Measurements from ENCODE around the gene ARHGEF28.
A peak's percentile ranks its signal among the peaks of the same experiment; 100 is the strongest.

Gene ARHGEF28, protein sequence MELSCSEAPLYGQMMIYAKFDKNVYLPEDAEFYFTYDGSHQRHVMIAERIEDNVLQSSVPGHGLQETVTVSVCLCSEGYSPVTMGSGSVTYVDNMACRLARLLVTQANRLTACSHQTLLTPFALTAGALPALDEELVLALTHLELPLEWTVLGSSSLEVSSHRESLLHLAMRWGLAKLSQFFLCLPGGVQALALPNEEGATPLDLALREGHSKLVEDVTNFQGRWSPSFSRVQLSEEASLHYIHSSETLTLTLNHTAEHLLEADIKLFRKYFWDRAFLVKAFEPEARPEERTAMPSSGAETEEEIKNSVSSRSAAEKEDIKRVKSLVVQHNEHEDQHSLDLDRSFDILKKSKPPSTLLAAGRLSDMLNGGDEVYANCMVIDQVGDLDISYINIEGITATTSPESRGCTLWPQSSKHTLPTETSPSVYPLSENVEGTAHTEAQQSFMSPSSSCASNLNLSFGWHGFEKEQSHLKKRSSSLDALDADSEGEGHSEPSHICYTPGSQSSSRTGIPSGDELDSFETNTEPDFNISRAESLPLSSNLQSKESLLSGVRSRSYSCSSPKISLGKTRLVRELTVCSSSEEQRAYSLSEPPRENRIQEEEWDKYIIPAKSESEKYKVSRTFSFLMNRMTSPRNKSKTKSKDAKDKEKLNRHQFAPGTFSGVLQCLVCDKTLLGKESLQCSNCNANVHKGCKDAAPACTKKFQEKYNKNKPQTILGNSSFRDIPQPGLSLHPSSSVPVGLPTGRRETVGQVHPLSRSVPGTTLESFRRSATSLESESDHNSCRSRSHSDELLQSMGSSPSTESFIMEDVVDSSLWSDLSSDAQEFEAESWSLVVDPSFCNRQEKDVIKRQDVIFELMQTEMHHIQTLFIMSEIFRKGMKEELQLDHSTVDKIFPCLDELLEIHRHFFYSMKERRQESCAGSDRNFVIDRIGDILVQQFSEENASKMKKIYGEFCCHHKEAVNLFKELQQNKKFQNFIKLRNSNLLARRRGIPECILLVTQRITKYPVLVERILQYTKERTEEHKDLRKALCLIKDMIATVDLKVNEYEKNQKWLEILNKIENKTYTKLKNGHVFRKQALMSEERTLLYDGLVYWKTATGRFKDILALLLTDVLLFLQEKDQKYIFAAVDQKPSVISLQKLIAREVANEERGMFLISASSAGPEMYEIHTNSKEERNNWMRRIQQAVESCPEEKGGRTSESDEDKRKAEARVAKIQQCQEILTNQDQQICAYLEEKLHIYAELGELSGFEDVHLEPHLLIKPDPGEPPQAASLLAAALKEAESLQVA (N-terminal part only)

DNA sequence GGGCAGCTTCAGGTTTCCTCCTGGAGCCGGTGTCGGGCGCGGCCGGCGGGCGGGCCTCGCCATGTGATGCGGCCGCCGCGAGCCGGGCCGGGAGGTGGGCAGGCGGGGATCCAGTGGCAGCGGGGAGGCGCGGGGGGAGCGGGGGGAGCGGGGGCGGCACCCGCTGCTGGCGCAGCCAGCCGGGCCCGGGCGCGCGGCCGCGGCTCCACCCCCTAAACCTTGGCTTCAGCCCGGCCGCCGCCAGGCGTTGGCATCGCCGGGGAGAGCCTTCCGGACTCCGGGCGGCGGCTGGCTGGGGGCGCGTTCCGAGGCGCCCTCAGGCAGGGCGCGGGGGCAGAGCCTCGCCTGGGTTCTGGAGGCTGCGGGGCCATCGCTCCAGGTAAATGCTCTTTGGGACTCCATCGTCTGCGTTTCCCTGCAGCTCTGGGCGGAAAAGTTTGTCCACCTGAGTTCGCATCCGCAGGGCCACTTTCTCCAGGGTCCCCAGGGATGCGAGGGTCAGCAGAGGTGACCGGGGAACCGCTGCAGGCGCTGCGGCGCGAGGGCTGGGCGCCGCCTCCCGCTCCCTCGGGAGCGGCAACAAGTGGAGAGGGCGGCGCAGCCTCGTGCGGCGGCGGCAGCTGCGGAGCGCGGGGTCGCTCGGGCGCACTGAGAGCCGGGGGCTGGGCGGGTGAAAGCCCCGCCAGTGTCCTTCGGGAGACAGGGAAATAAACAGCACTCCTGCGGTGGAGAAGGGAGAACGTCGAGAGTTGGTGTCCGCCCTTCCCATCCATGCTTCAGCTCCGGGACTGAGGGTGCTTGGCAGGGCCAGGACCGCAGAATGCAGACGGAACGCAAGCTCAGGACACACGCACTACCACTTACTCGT, at the start of gene ARHGEF28:
Gene ARHGEF28, plus strand, starts transcription at position 253 of the 868 bp plus-strand sequence. CDS start 58,656 bp downstream, outside the sequence.
- DNase-seq (ENCODE audit: low read depth in 2 of 2): peak in 1 of 2 donors; percentile 24

GRCh38 chr5:73582285-73583145, 43.5 kb upstream of the ARHGEF28 start:
- no peak for DNase-seq (ENCODE audit: low read depth in 2 of 2)

DNA sequence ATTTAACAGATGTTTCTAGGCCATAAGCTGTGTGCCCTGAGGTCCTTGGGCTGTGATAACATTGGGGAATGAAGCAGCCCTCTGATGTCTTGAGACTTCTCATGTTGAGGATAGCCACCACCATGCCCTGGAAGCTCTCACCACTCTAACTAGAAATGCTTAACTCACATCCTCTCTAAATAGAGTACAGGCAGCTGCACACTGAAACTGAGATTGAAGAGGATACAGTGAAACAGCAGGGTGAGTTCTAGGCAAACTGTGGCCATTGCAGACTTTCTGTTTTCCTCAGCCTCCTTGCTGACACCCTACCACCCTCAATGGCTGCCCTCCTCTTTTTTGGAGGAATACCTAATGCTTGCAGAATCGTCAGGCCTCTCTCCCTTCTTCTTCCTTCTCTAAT, 38.1 kb upstream of the ARHGEF28 start:
- DNase-seq (ENCODE audit: low read depth in 2 of 2): no peak

DNA sequence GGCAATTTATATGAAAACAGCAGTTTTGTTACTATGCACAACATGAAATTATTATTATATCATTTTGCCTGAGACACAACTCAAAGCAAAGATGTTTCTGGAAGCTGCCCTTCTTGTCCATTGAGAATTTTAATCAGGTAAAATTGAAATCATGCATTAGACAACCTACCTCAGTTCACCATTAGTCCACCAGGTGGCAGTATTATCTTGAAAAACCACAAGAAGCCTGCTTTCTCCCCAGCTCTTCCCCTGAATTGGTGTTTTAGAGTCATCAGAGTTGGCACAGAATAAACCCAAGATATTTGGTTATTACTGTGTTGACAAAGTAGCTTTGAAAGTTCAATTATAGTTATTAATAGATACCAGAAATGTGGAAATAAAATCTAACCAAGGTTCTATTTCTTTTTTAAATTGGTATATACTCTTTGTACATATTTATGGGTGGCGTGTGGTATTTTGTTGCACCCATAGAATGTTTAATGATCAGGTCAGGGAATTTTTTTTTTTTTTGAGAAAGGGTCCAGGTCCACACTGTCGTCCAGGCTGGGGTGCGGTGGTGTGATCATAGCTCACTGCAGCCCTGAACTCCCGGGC, 34.8 kb upstream of the ARHGEF28 start:
- peak in 1 of 2 donors; percentile 65 for DNase-seq (ENCODE audit: low read depth in 2 of 2)

DNA sequence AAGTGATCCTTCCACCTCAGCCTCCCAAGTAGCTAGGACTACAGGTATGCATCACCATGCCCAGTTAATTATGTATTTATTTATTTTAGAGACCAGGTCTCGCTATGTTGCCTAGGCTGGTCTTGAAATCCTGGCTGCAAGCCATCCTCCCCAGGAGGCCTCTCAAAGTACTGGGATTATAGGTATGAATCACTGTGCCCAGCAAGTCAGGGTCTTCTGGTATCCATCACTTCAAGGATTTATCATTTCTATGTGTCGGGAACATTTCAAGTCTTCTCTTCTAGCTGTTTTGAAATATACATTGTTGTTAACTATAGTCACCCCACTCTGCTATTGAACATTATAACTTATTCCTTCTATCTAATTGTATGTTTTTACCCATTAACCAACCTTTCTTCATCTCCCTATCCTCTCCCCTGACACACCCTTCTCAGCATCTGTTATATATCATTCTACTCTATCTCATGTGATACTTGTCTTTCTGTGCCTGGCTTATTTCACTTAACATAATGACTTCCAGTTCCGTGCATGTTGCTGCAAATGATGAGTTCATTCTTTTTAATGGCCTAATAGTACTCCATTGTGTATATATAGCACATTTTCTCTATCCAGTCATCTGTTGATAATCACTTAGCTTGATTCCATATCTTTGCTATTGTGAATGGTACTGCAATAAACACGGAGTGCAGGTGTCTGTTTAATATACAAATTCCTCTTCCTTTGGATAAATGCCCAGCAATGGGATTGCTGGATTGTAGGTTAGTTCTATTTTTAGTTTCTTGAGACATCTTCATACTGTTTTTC, 34.1 kb upstream of the ARHGEF28 start:
- no peak for DNase-seq (ENCODE audit: low read depth in 2 of 2)

GRCh38 chr5:73592551-73592950, 33.4 kb upstream of the ARHGEF28 start:
- DNase-seq (ENCODE audit: low read depth in 2 of 2): no peak

DNA sequence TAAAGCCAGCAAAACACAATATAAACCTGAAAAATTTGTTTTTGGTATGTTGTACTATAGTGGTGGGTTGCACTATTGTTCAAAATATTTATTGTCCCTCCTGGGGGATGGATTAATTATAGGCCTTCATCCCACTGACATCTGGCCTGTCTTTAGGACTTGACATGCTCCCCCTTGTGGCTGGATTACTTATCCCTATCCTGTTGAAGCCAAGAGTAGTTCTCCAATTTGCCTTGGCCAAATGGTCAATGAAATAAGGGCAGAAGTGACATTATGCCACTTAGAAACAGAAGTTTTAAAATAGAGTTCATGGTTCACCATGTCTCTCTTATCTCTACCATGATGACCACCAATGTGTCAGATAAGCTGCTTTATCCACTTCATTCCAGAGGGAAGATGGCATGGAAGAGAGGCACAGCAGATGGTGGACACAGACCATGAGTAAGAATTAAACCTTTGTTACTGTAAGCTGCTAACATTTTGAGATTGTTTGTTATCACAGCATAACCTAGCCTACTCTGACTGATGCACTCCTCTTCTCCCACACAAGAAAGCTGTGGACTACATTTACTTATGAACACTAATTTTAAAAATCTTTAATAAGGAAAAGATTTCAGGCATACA, 29.2 kb upstream of the ARHGEF28 start:
- DNase-seq (ENCODE audit: low read depth in 2 of 2): no peak

DNA sequence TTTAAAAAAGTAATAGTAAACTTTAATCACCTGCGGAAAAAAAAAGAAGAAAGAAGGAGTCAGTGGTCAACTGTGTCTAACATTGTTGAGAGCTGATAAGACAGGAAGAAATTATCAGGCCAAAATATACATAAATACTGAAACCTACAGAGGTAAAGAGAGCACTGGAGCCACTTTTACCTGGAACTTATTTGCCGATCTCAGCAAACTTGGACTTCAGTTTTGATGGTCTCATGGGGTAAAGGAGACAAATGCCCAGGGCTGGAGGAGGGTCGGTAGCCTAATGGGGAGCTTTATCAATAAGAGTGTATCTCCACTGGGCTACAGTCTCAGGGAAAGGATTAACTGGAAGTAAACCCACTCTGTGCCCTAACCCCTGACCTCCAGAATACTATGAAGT, 26.6 kb upstream of the ARHGEF28 start:
- DNase-seq (ENCODE audit: low read depth in 2 of 2): no peak

DNA sequence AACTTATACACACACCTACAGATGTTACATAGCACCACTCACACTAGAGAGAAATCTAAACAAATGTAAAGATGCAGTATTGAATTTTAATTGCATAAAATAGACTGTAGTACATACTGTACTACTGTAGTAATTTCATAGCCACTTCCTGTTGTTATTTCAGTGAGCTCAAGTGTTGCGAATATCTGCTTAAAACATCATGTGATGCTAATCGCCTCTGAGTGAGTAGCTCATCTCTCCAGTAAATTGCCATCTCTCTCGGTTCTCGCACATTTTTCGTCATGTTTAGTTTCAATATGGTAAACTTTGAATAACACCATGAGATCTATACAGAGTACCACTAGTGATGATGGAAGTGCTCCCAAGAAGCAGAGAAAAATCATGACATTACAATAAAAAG, 22.0 kb upstream of the ARHGEF28 start:
- DNase-seq (ENCODE audit: low read depth in 2 of 2): no peak

DNA sequence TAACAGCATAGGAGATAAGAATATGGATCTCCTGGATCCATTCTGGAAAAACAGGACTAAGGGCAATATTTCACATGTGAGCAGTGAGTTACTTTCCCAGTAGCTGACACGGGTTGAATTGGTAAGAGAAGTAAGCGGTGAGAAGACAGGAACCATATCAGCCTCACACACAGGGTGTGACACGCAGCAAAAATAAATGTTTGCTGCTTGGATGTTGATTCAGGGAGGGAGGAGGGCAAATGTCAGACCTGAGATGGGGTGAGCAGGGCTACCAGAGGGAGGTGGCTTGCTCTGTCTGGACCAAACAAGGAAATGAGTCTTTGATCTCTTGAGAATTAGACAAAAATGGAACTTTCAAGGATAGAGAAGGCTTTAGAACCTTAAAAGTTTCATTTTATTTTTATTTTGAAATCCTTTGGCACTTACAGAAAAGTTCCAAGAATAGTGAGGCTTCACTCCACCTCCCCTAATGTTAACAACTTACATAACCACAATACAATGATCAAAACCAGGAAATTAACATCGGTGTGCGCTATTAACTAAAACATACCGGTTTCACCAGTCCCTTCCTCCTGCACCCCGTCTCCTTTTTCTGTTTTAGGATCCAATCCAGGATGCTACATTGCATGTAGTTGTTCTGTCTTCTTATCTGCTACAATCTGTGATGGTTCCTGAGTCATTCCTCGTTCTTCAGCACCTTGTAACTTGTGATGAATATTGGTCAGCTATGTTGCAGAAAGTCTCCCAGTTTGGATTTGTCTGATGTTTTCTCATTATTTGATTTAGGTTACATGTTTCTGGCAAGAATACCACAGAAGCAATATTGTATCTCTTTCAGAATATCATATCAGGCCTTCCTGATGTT, 20.5 kb upstream of the ARHGEF28 start:
- DNase-seq (ENCODE audit: low read depth in 2 of 2): no peak

- no peak for DNase-seq (ENCODE audit: low read depth in 2 of 2)
Measured at GRCh38 chr5:73606206-73606753, 19.7 kb upstream of the ARHGEF28 start.

- no peak for DNase-seq (ENCODE audit: low read depth in 2 of 2)
Measured at GRCh38 chr5:73607228-73607627, 18.8 kb upstream of the ARHGEF28 start.

- DNase-seq (ENCODE audit: low read depth in 2 of 2): no peak
Measured at GRCh38 chr5:73612799-73613198, 13.2 kb upstream of the ARHGEF28 start.

DNA sequence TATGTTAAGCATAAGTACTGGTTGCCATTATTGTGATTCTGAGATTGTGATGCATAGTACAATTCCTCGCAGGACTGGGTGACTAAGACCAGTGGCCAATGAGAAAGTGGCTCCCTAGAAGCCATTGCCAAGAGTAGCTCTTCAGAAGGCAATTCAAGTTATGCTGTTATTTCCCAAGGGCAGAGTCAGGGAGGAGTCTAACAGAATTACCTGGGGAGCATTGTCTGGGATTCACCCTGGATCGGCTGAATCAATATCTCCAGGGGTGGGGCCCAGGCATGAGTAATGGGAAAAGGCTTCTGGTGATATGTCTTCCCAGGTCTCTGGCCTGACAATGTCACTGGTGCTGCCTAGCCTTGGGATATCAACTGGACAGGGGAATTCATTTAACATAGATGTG, 10.9 kb upstream of the ARHGEF28 start:
- DNase-seq (ENCODE audit: low read depth in 2 of 2): no peak

- no peak for DNase-seq (ENCODE audit: low read depth in 2 of 2)
Measured at GRCh38 chr5:73615947-73616346, 10.0 kb upstream of the ARHGEF28 start.

DNA sequence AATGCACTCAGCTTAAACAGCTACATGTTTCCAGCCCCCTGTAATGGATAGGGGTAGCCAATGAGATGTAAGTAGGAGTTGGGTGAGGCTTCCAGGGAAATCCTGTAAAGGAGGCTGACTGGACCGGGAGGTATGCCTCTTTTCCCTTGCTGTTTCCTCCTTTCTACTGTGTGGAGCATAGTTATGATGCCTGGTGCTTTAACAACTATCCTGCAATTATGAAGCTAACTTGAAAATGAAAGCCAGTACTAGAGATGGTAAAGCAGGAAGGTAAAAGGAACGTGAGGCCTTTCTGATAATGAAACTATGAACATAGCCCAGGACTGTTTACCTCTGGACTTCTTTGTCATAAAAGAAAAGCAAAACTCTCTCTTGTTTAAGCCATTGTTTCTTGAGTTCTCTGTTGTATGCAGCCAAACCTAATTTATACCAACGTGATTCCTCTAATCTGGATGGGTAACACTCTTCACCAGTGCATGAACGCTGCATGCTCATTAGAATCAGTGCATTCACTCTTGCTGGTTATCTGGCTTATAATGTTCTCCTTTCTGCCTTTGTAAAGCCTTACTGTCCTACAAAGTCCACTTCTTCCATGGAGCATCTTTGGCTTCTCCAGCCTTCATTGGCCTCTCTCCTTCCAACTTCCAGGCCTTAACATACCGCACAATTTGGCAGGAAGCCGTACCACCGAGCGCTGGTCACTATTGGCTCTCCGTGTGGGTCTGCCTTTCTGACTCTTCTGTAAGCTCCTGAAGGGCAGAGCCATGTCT, 8.3 kb upstream of the ARHGEF28 start:
- DNase-seq (ENCODE audit: low read depth in 2 of 2): no peak
